ENCODE results near the gene PACS2. TPM values are rescaled to one million over a fixed set of nuclear protein-coding genes. Genes with fewer than 3 reads are reported as not detected.

Gene PACS2
- total RNA-seq, 2 experiments from 2014 or later: 57.7 to 61.5 TPM

GRCh38 chr14:105412771-105413543 lies 98.4 kb downstream of the PACS2 start:
- Histone ChIP-seq H3K4me3 (ENCODE audit: low read length) (no peak overlapping the region), H3K4me1 (ENCODE audit: insufficient read depth, low read length) (peaks cover 26% of the 10 kb centered on the region), H3K36me3 (ENCODE audit: insufficient read depth, low read length) (no peaks in the 10 kb centered on the region), H3K27me3 (ENCODE audit: control insufficient read depth in 1 of 2, insufficient read depth in 2 of 2, low read length in 2 of 2) (peaks cover 23 to 30% of the 10 kb centered on the region in 2 experiments), H3K27ac (ENCODE audit: low read depth in 1 of 2, low read length in 2 of 2) (no peak overlapping the region), H3K9me3 (ENCODE audit: control insufficient read depth in 1 of 2, insufficient read depth in 1 of 2, low read length in 2 of 2) (peaks cover 0 to 8% of the 10 kb centered on the region in 2 experiments)
- POLR2A ChIA-PET: interaction anchor here (0.8 kb wide), 1 partner anchor 9 kb away, joined by 3 read pairs; no protein-coding TSS in a partner anchor
- no peak for DNase-seq
- ATAC-seq (ENCODE audit: poor library complexity): no peak
- H3K4me3 Mint-ChIP-seq: peak overlapping the region; percentile 48
- no peaks in the 10 kb centered on the region for H3K36me3 Mint-ChIP-seq (ENCODE audit: low read depth)
- CTCF ChIA-PET: interaction anchor here (1.2 to 1.4 kb wide), 2 partner anchors 68 to 77 kb away, joined by 3 to 4 read pairs; no protein-coding TSS in a partner anchor
- intact Hi-C loops (cut with DNase I, micrococcal nuclease): no loop called here
- no peak overlapping the region for H3K27ac Mint-ChIP-seq
- H3K27me3 Mint-ChIP-seq: peaks cover 11% of the 10 kb centered on the region
- TF ChIP-seq CTCF (IDR thresholded peaks at IDR 0.05): no peak
- H3K4me1 Mint-ChIP-seq (ENCODE audit: low read depth): peaks cover 18% of the 10 kb centered on the region
- H3K9me3 Mint-ChIP-seq: no peaks in the 10 kb centered on the region

GRCh38 chr14:105413544-105413886 lies 99.0 kb downstream of the PACS2 start:
- H3K4me1 Mint-ChIP-seq (ENCODE audit: low read depth): peaks cover 18% of the 10 kb centered on the region
- CTCF ChIA-PET: interaction anchor here (1.2 to 1.4 kb wide), 2 partner anchors 67 to 76 kb away, joined by 3 to 4 read pairs; no protein-coding TSS in a partner anchor
- H3K36me3 ChIP-seq (ENCODE audit: insufficient read depth, low read length): no peaks in the 10 kb centered on the region
- intact Hi-C loops (cut with DNase I, micrococcal nuclease): no loop called here
- DNase-seq: no peak
- H3K4me3 ChIP-seq (ENCODE audit: low read length): no peak overlapping the region
- H3K27me3 Mint-ChIP-seq: peaks cover 11% of the 10 kb centered on the region
- H3K27me3 ChIP-seq (ENCODE audit: control insufficient read depth in 1 of 2, insufficient read depth in 2 of 2, low read length in 2 of 2): peaks cover 23 to 30% of the 10 kb centered on the region in 2 experiments
- no peak overlapping the region for H3K27ac ChIP-seq (ENCODE audit: low read depth in 1 of 2, low read length in 2 of 2)
- H3K9me3 ChIP-seq (ENCODE audit: control insufficient read depth in 1 of 2, insufficient read depth in 1 of 2, low read length in 2 of 2): peaks cover 0 to 8% of the 10 kb centered on the region in 2 experiments
- no peak overlapping the region for H3K4me3 Mint-ChIP-seq
- no peaks in the 10 kb centered on the region for H3K9me3 Mint-ChIP-seq
- no peak overlapping the region for H3K27ac Mint-ChIP-seq
- POLR2A ChIA-PET: interaction anchor here (0.8 kb wide), 1 partner anchor 10 kb away, joined by 3 read pairs; no protein-coding TSS in a partner anchor
- no peaks in the 10 kb centered on the region for H3K36me3 Mint-ChIP-seq (ENCODE audit: low read depth)
- peaks cover 26% of the 10 kb centered on the region for H3K4me1 ChIP-seq (ENCODE audit: insufficient read depth, low read length)
- ATAC-seq (ENCODE audit: poor library complexity): no peak
- no peak for TF ChIP-seq CTCF (IDR thresholded peaks at IDR 0.05)

GRCh38 chr14:105414456-105415371 lies 100.2 kb downstream of the PACS2 start:
- H3K27ac ChIP-seq (ENCODE audit: low read depth in 1 of 2, low read length in 2 of 2): no peak overlapping the region
- intact Hi-C loops (cut with DNase I, micrococcal nuclease): loop anchor here in 1 of 2 experiments (1.0 kb wide), 2 partner anchors 16 to 77 kb away; partner anchors contain the start of genes TEDC1 and TEX22
- H3K36me3 ChIP-seq (ENCODE audit: insufficient read depth, low read length): no peaks in the 10 kb centered on the region
- peak overlapping the region; percentile 30 for H3K4me3 ChIP-seq (ENCODE audit: low read length)
- ChIA-PET POLR2A (no interaction called here), CTCF (interaction anchor here (1.0 to 1.4 kb wide), 3 partner anchors 67 to 76 kb away, joined by 4 to 5 read pairs (median 4); no protein-coding TSS in a partner anchor)
- Mint-ChIP-seq H3K27ac (no peak overlapping the region), H3K9me3 (no peaks in the 10 kb centered on the region), H3K4me3 (peak overlapping the region; percentile 83), H3K27me3 (peaks cover 11% of the 10 kb centered on the region), H3K4me1 (ENCODE audit: low read depth) (peaks cover 23% of the 10 kb centered on the region), H3K36me3 (ENCODE audit: low read depth) (no peaks in the 10 kb centered on the region)
- peak; percentile 82 for TF ChIP-seq CTCF (IDR thresholded peaks at IDR 0.05)
- ATAC-seq (ENCODE audit: poor library complexity): peak; percentile 83
- peak in 13 of 14 experiments; percentile 22 to 83 (median 50) for DNase-seq
- peaks cover 0 to 8% of the 10 kb centered on the region in 2 experiments for H3K9me3 ChIP-seq (ENCODE audit: control insufficient read depth in 1 of 2, insufficient read depth in 1 of 2, low read length in 2 of 2)
- H3K27me3 ChIP-seq (ENCODE audit: control insufficient read depth in 1 of 2, insufficient read depth in 2 of 2, low read length in 2 of 2): peaks cover 23 to 30% of the 10 kb centered on the region in 2 experiments
- peaks cover 36% of the 10 kb centered on the region for H3K4me1 ChIP-seq (ENCODE audit: insufficient read depth, low read length)

Measured in CD4-positive, alpha-beta T cell (primary cell).